ENCODE data around the gene CHRM1.

The CHRM1 gene

GRCh38 chr11:62908468-62909072 is 12.6 kb downstream of the CHRM1 start:
- peak in 5 of 56 donors; percentile 24 to 54 (median 28) for DNase-seq

DNA sequence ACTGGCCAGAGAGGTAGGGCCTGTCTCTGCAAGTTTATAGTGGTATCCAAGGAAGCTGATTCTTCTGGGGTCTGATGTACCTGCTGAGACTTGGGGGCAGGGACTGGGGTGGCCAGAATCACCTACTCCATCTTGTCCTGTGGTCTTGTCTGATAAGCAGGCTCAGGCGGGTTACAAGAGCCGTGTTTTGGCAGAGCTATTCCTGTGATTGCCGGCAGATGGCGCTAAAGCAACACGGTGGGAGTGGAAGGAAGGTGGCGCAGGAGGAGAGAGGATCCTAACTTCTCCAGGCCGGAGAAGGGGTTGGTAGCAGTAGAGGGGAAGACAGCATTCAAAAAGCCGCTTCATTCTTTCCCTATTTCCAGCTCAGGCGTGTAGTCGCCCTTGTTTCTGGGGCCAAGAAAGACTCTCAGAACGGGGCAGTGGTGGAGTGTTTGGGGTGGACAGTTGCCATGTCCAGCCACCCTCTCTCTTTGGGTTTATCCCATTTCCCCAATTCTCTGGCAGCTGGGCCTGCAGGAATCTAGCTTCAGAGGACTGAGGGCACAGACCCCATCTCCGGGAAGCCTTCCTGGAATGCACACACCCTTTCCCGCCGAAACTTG is 15.1 kb downstream of the CHRM1 start:
- peak in 52 of 56 donors; percentile 28 to 90 (median 72) for DNase-seq

DNA sequence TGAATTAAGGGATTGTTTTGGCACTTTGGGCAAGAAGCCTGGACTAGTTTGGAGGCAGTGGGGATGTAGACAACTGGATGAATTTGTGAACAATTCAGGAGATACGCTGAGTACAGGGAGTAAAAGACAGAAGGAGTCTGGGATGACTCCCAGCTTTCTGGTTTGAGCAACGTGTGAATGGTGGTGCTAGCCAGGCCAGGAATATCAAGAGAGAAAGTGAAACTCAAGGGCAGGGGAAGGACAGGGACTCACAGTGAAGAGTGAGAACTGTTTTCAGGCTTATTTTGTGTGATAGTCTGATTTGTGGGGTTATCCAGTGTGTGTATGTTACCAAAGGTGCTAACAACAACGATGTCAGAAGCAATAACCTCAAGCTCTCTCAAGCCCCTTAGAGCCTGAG is 15.9 kb downstream of the CHRM1 start:
- DNase-seq: peak in 1 of 56 donors; percentile 16

DNA sequence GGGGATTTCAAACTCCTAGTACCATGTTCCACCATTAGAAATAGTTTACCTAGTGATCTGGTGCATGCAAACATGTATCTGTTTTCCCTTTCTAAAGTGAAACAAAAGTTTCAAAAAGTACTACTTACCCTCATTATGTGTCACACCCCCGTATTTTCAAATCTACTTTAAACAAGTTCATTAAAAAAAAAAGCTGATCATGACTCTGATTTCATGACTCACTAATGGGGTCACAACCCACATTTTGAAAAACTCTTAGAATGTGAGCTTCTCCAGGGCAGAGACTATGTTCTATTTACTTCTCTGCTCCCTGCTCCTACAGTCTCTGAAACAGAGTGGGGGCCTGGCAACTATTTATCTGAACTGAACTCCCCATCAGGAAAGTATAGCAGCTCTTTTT is 18.2 kb downstream of the CHRM1 start:
- no peak for DNase-seq

DNA sequence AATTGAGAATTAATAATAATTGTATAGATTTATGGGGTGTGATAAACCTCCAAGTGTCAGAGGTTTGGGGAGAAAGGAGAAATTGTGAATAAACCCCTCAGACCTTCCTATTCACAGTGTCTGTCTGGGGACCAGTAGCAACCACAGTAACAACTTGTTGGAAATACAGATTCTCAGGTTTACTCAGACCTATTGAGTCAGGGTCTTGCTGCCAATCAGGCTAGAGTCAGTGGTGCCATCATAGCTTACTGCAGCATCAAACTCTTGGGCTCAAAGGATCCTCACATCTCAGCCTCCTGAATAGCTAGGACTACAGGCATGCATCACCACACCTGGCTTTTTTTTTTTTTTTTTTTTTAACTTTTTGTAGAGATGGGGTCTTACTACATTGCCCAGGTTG is 23.1 kb downstream of the CHRM1 start:
- no peak for DNase-seq

DNA sequence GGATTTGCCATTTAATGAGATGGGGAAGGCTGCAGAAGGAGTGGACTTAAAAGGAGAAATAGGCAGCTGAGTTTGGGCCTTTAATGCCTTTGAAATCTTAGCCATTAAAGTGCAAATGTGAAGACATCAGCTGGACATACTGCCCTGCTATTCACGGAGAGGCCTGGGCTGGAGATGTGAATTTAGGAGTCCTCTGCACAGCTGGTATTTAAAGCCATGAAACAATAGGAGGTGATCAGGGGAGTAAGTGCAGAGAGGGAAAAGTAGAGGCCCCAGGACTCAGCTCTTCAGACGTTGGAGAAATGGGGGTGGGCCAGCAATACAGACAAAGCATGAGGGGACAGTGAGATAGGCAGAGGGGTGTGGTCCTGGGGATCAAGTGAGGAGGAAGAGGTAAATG is 23.9 kb downstream of the CHRM1 start:
- no peak for DNase-seq

- DNase-seq: peak in 13 of 56 donors; percentile 21 to 50 (median 35)
These were observed 25.1 kb downstream of the CHRM1 start for GRCh38 chr11:62896049-62896448.

GRCh38 chr11:62895501-62895900 is 25.7 kb downstream of the CHRM1 start:
- no peak for DNase-seq

DNA sequence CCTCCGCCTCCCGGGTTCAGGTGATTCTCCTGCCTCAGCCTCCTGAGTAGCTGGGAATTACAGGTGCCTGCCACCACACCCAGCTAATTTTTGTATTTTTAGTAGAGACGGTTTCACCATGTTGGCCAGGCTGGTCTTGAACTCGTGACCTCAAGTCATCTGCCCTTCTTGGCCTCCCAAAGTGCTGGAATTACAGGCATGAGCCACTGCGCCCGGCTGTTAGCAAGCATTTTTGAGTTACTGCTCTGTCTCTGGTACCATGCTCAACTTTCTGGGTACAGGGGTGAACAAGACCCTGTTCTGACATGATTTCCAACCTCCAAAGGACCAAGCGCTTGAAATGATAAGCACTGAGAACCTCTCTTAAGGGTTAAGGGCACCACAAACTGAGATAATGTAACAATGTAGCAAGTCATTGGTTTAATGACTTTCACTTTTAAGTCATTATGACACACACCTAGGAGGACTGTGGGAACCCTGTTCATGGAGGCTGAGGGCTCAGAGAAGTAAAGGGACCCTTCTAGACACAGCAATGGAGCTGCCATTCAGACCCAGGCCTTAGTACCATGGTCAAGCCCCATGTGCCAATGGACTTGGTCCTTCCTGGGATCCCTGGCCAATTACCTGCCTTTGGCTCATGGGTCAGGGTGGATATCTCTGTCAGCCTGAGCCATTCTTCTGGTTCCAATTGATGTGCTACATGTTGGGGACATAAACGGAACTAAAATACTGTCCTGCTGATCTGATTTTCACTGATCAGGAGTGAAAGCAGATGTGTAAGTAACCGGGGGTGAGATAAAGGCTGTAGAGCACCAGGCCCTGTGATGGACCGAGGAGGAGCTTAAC is 28.9 kb downstream of the CHRM1 start:
- DNase-seq: no peak

- no peak for DNase-seq
These were observed 31.4 kb downstream of the CHRM1 start for GRCh38 chr11:62889484-62890437.

DNA sequence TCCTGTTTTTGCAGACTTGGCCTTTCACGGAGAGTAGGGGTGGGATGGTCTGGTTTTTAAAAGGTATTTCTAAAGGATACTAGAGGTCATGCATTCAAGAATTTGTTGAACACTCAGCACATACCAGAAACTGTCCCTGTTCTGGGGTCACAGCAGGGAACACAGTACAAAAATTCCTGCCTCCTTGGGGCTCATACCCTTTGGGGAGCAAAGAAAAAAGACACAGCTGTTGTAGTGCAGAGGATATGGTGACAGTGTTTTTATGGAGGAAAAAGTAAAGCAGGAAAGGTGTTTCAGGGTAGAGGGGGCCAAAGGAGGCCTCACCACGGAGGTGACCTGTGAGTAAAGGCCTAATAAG is 32.1 kb downstream of the CHRM1 start:
- DNase-seq: no peak

DNA sequence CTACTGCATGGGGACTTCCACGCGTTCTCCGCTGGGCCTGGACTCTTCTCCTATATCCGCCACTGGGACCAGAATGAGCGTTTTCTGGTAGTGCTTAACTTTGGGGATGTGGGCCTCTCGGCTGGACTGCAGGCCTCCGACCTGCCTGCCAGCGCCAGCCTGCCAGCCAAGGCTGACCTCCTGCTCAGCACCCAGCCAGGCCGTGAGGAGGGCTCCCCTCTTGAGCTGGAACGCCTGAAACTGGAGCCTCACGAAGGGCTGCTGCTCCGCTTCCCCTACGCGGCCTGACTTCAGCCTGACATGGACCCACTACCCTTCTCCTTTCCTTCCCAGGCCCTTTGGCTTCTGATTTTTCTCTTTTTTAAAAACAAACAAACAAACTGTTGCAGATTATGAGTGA is 32.8 kb downstream of the CHRM1 start:
- no peak for DNase-seq

GRCh38 chr11:62885137-62885750 is 35.9 kb downstream of the CHRM1 start:
- no peak for DNase-seq

GRCh38 chr11:62883673-62884072 is 37.5 kb downstream of the CHRM1 start:
- peak in 15 of 56 donors; percentile 4 to 43 (median 25) for DNase-seq

GRCh38 chr11:62882788-62883501 is 38.2 kb downstream of the CHRM1 start:
- no peak for DNase-seq

DNA sequence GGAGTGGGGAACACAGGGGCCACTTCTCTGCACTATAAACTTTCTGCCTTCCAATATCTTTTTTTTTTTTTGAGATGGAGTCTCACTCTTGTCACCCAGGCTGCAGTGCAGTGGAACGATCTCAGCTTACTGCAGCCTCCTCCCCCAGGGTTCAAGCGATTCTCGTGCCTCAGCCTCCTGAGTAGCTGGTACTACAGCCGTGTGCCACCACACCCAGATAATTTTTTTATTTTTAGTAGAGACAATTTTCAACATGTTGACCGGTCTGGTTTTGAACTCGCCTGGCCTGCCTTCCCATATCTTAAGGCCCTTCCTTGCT is 38.8 kb downstream of the CHRM1 start:
- no peak for DNase-seq

DNA sequence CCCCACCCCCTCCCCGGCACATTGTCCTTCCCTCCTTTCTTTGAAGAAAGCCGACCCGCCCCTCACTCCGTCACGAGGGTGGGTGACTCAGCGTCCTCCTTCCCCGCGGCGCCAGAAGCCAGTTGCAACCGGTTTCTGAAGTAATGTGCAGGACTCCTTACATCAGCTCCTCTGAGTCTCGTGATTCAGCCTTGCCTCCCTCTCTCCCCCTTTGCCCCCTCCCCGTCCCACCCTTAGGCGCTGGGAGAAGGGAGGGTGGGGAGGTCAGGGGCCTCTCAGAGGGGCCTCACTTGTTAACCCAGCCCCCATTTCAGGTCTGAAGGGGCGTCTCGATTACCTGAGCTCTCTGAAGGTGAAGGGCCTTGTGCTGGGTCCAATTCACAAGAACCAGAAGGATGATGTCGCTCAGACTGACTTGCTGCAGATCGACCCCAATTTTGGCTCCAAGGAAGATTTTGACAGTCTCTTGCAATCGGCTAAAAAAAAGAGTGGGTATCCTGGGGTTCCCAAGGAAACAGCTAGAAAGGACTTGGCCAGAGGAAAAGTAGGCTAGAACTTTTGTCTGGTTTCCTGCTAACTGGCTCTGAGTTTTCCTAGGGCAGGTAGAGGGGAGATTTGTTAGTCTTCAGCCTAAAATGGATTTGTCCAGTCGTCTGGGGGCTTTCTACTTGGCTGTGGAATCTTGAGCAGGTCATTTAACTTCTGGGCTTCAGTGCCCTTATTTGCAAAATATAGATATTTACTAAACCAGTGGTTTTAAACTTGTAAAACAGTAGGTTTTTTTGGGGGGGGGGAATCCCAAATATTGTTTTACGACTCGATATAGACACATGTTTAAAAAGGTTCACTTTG is 39.4 kb downstream of the CHRM1 start:
- DNase-seq: peak in 50 of 56 donors; percentile 58 to 97 (median 87)

DNA sequence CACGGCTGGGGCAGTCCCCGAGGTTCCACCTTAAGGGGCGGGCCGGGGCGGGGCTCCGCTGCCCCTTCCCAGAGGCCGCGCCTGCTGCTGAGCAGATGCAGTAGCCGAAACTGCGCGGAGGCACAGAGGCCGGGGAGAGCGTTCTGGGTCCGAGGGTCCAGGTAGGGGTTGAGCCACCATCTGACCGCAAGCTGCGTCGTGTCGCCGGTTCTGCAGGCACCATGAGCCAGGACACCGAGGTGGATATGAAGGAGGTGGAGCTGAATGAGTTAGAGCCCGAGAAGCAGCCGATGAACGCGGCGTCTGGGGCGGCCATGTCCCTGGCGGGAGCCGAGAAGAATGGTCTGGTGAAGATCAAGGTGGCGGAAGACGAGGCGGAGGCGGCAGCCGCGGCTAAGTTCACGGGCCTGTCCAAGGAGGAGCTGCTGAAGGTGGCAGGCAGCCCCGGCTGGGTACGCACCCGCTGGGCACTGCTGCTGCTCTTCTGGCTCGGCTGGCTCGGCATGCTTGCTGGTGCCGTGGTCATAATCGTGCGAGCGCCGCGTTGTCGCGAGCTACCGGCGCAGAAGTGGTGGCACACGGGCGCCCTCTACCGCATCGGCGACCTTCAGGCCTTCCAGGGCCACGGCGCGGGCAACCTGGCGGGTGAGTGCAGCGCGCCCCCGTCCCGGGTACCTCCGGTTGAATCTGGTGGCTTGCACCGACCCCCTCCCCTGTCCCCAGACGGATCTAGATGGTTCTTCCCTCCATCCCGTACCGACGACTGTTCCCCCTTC is 40.2 kb downstream of the CHRM1 start, which contains the start of gene SLC3A2:
TSS of gene SLC3A2 (plus strand) at position 94 of the 776 bp plus-strand sequence. CDS start at position 222, 128 bp downstream.
- peak in 55 of 56 donors; percentile 32 to 97 (median 86) for DNase-seq

Measured in nucleus accumbens (tissue), 56 donors.